ENCODE measurements around the gene CAT. TPM values are rescaled to one million over a fixed set of nuclear protein-coding genes. Genes with fewer than 3 reads are reported as not detected.

The CAT gene
- total RNA-seq, 1 donor from 2014 or later = not detected

GRCh38 chr11:34512840-34513681, 74.3 kb downstream of the CAT start:
- Mint-ChIP-seq H3K36me3 (no peaks in the 10 kb centered on the region), H3K4me3 (no peak overlapping the region), H3K27ac (no peak overlapping the region), H3K9me3 (no peaks in the 10 kb centered on the region), H3K27me3 (ENCODE audit: insufficient read depth, low read depth) (peaks cover 2% of the 10 kb centered on the region), H3K4me1 (peaks cover 45% of the 10 kb centered on the region)
- Histone ChIP-seq H3K79me2 (ENCODE audit: low read depth) (no peaks in the 10 kb centered on the region), H3K27ac (no peak overlapping the region), H3K9ac (no peak overlapping the region), H4K20me1 (ENCODE audit: low read depth) (no peaks in the 10 kb centered on the region), H3F3A (ENCODE audit: low read depth) (peaks cover 7% of the 10 kb centered on the region), H2AFZ (replicated peaks) (peak overlapping the region; percentile 99), H3K4me1 (peaks cover 22% of the 10 kb centered on the region), H3K27me3 (no peaks in the 10 kb centered on the region), H3K4me2 (no peak overlapping the region), H3K36me3 (no peaks in the 10 kb centered on the region), H3K9me3 (ENCODE audit: low read depth) (no peaks in the 10 kb centered on the region), H3K4me3 (no peak overlapping the region)
- DNase-seq (ENCODE audit: low spot score) = peak; percentile 84
- TF ChIP-seq EZH2phosphoT487 (IDR thresholded peaks at IDR 0.05) (no peak), CTCF (IDR thresholded peaks at IDR 0.05) (peak; percentile 72)

- Mint-ChIP-seq H3K27ac (peak within 1 kb of the TSS; percentile 35), H3K4me1 (peaks cover 41% of the 10 kb centered on the region)
- TF ChIP-seq CTCF (IDR thresholded peaks at IDR 0.05) = no peak
These were observed 75.1 kb downstream of the CAT start, which contains the start of gene ELF5 for GRCh38 chr11:34513682-34514449. ELF5 (minus strand) TSS chr11:34513794; CDS start chr11:34505749, 8,045 bp downstream.

GRCh38 chr11:34514597-34514996, 75.9 kb downstream of the CAT start:
- H3K79me2 ChIP-seq (ENCODE audit: low read depth) = no peaks in the 10 kb centered on the region
- Mint-ChIP-seq H3K27ac (no peak overlapping the region), H3K27me3 (ENCODE audit: insufficient read depth, low read depth) (peaks cover 4% of the 10 kb centered on the region), H3K4me1 (peaks cover 35% of the 10 kb centered on the region), H3K36me3 (no peaks in the 10 kb centered on the region), H3K4me3 (no peak overlapping the region), H3K9me3 (no peaks in the 10 kb centered on the region)
- H3K27me3 ChIP-seq = no peaks in the 10 kb centered on the region
- peaks cover 20% of the 10 kb centered on the region for H3K4me1 ChIP-seq
- no peak overlapping the region for H3K9ac ChIP-seq
- TF ChIP-seq CTCF (IDR thresholded peaks at IDR 0.05) (no peak), EZH2 (IDR thresholded peaks at IDR 0.05) (no peak), EZH2phosphoT487 (IDR thresholded peaks at IDR 0.05) (no peak)
- no peak overlapping the region for H3K4me2 ChIP-seq
- H2AFZ ChIP-seq (replicated peaks) = peak overlapping the region; percentile 99
- H3K4me3 ChIP-seq = no peak overlapping the region
- H3K36me3 ChIP-seq = no peaks in the 10 kb centered on the region
- H3K9me3 ChIP-seq (ENCODE audit: low read depth) = no peaks in the 10 kb centered on the region
- no peak overlapping the region for H3K27ac ChIP-seq
- no peak for DNase-seq (ENCODE audit: low spot score)
- peaks cover 7% of the 10 kb centered on the region for H3F3A ChIP-seq (ENCODE audit: low read depth)
- no peaks in the 10 kb centered on the region for H4K20me1 ChIP-seq (ENCODE audit: low read depth)

More at GRCh38 chr11:34513682-34514449, 75.1 kb downstream of the CAT start, which contains the start of gene ELF5:
- H3K27me3 ChIP-seq = no peaks in the 10 kb centered on the region
- H3K27me3 Mint-ChIP-seq (ENCODE audit: insufficient read depth, low read depth) = peaks cover 2% of the 10 kb centered on the region
- no peaks in the 10 kb centered on the region for H3K79me2 ChIP-seq (ENCODE audit: low read depth)
- H3K36me3 ChIP-seq = no peaks in the 10 kb centered on the region
- H3K4me2 ChIP-seq = no peak within 1 kb of the TSS
- no peaks in the 10 kb centered on the region for H3K9me3 Mint-ChIP-seq
- no peaks in the 10 kb centered on the region for H4K20me1 ChIP-seq (ENCODE audit: low read depth)
- no peak within 1 kb of the TSS for H3K4me3 Mint-ChIP-seq
- H3K4me3 ChIP-seq = no peak within 1 kb of the TSS
- H3K9ac ChIP-seq = no peak within 1 kb of the TSS
- DNase-seq (ENCODE audit: low spot score) = peak; percentile 23
- no peak within 1 kb of the TSS for H3K27ac ChIP-seq
- H3K36me3 Mint-ChIP-seq = no peaks in the 10 kb centered on the region
- H2AFZ ChIP-seq (replicated peaks) = peak within 1 kb of the TSS; percentile 99
- peaks cover 22% of the 10 kb centered on the region for H3K4me1 ChIP-seq
- no peaks in the 10 kb centered on the region for H3K9me3 ChIP-seq (ENCODE audit: low read depth)
- peaks cover 7% of the 10 kb centered on the region for H3F3A ChIP-seq (ENCODE audit: low read depth)

All from neural progenitor cell (in vitro differentiated cells).